ENCODE results near the gene PCED1B. TPM values are rescaled to one million over a fixed set of nuclear protein-coding genes. Genes with fewer than 3 reads are reported as not detected.
A peak's percentile ranks its signal among the peaks of the same experiment; 100 is the strongest.
"Not testable (repeated sequence)": the region's sequence is repeated elsewhere in the genome, so short reads cannot be mapped to it uniquely, and the experiment has no call there.

Gene PCED1B
- total RNA-seq, 1 experiment from 2014 or later, result 4.2 TPM

- no peak for DNase-seq (ENCODE audit: low read depth)
Measured at GRCh38 chr12:47272412-47273190, 193.2 kb downstream of the PCED1B start.

GRCh38 chr12:47273191-47273626 lies 193.8 kb downstream of the PCED1B start:
- DNase-seq (ENCODE audit: low read depth), result no peak

- no peak for DNase-seq (ENCODE audit: low read depth)
Measured at GRCh38 chr12:47274760-47275159, 195.3 kb downstream of the PCED1B start.

GRCh38 chr12:47276253-47276620 lies 196.8 kb downstream of the PCED1B start:
- no peak for DNase-seq (ENCODE audit: low read depth)

GRCh38 chr12:47276621-47277309 lies 197.3 kb downstream of the PCED1B start:
- peak; percentile 82 for DNase-seq (ENCODE audit: low read depth)

- DNase-seq (ENCODE audit: low read depth), result peak; percentile 94
Measured at GRCh38 chr12:47277972-47278448, 198.6 kb downstream of the PCED1B start.

GRCh38 chr12:47279758-47280157 lies 200.3 kb downstream of the PCED1B start:
- DNase-seq (ENCODE audit: low read depth), result not testable (repeated sequence)

GRCh38 chr12:47280543-47281300 lies 201.3 kb downstream of the PCED1B start:
- peak; percentile 33 for DNase-seq (ENCODE audit: low read depth)

- DNase-seq (ENCODE audit: low read depth), result peak; percentile 74
Measured at GRCh38 chr12:47281667-47282171, 202.3 kb downstream of the PCED1B start.

- peak; percentile 94 for DNase-seq (ENCODE audit: low read depth)
Measured at GRCh38 chr12:47282206-47282605, 202.8 kb downstream of the PCED1B start.

Other genes with a start within 250 kb of the PCED1B start
- 15.7 and 22.9 TPM in 2 replicates for gene AMIGO2, start 338 bp downstream of the PCED1B start, total RNA-seq (2014; rRNA removed; shearing (Covaris generic))